KMS-11 (cell line): ENCODE measurements around the gene HOXA9.

Experiments
- H2AFZ ChIP-seq: fragments of 200-600 bp; sonication (generic); 2 replicates; pipeline ENCODE4 v1.6.1; 2016; ENCODE audit warnings: antibody characterized with exemption, mixed run types, low read depth
- H3K27ac ChIP-seq: fragments of 200-600 bp; sonication (generic); 2 replicates; pipeline ENCODE4 v1.6.1; 2016; ENCODE audit warnings: mild to moderate bottlenecking, mixed run types
- H3K27me3 ChIP-seq: fragments of 200-600 bp; sonication (generic); 2 replicates; pipeline ENCODE4 v1.6.1; 2017; ENCODE audit warnings: mild to moderate bottlenecking, low read depth, mixed run types, moderate library complexity; ENCODE audit not compliant: insufficient read depth
- H3K36me3 ChIP-seq: fragments of 200-600 bp; sonication (generic); 2 replicates; pipeline ENCODE4 v1.6.1; 2017; ENCODE audit warnings: mild to moderate bottlenecking, mixed run types; ENCODE audit not compliant: insufficient read depth
- H3K4me1 ChIP-seq: fragments of 200-600 bp; sonication (generic); 2 replicates; pipeline ENCODE4 v1.6.1; 2016; ENCODE audit warnings: mild to moderate bottlenecking, low read depth, mixed run types; ENCODE audit not compliant: poor library complexity, severe bottlenecking
- H3K4me2 ChIP-seq: fragments of 200-600 bp; sonication (generic); 2 replicates; pipeline ENCODE4 v1.7.0; 2016; ENCODE audit warnings: mild to moderate bottlenecking, mixed run types
- H3K4me3 ChIP-seq: fragments of 200-600 bp; sonication (generic); IDR thresholded peaks from 2 replicates; pipeline ENCODE4 v1.6.1; 2017; ENCODE audit warnings: low read depth, low read length, mixed read lengths; ENCODE audit not compliant: insufficient read depth
- H3K79me2 ChIP-seq: fragments of 200-600 bp; sonication (generic); 2 replicates; pipeline ENCODE4 v1.6.1; 2016; ENCODE audit warnings: low read depth, mixed run types; ENCODE audit not compliant: insufficient read depth
- H3K9ac ChIP-seq: fragments of 200-600 bp; sonication (generic); 2 replicates; pipeline ENCODE4 v1.6.1; 2016; ENCODE audit warnings: mild to moderate bottlenecking, mixed run types
- H4K20me1 ChIP-seq: fragments of 200-600 bp; sonication (generic); 2 replicates; pipeline ENCODE4 v1.6.1; 2016; ENCODE audit warnings: mild to moderate bottlenecking, mixed run types; ENCODE audit not compliant: insufficient read depth
- CTCF ChIP-seq: fragments of 200-600 bp; sonication (generic); conservative IDR thresholded peaks from 2 replicates; pipeline ENCODE4 v1.6.1; 2017; ENCODE audit warnings: low read depth, mild to moderate bottlenecking, antibody characterized with exemption, low read length, moderate library complexity, mixed read lengths

HOXA9 gene

DNA sequence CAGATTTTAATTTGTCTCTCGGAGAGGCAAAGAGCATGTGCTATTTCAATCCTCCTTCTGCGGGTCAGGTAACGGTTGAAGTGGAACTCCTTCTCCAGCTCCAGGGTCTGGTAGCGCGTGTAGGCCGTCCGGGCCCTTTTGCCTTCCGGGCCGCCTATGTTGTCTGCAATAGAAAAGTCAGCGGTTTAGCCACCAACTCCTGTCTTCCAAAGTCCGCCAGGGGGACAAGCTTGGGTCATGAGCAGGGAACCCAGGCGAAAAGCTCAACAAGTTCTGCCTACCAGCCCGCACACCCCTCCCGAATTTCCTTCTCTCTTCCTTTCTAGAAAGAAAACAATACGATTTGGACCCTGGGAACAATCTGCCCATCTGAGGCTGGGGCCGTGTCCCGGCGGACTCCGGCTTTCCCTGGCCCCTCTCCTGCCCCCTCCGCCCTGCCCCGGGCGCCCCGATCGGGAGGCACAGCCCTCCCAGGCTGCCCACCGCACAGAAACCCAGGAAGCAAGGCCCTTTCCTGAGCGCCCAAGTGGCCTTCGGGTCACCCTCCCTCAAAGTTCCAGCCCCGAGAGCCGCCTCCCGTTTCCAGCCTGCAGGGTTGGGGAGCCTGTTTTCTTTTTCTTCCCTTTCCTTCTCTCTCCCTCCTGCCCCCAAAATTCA lies 23.3 kb downstream of the HOXA9 start:
- Histone ChIP-seq H3K9ac (no peak overlapping the region), H3K79me2 (no peaks in the 10 kb centered on the region), H3K4me1 (no peaks in the 10 kb centered on the region), H3K27me3 (no peaks in the 10 kb centered on the region), H3K4me3 (no peak overlapping the region), H4K20me1 (no peaks in the 10 kb centered on the region), H3K27ac (no peak overlapping the region), H3K4me2 (peak overlapping the region; percentile 34; the same call in 1 of the 2 replicates), H2AFZ (no peak overlapping the region), H3K36me3 (no peaks in the 10 kb centered on the region)
- TF ChIP-seq CTCF = no peak

DNA sequence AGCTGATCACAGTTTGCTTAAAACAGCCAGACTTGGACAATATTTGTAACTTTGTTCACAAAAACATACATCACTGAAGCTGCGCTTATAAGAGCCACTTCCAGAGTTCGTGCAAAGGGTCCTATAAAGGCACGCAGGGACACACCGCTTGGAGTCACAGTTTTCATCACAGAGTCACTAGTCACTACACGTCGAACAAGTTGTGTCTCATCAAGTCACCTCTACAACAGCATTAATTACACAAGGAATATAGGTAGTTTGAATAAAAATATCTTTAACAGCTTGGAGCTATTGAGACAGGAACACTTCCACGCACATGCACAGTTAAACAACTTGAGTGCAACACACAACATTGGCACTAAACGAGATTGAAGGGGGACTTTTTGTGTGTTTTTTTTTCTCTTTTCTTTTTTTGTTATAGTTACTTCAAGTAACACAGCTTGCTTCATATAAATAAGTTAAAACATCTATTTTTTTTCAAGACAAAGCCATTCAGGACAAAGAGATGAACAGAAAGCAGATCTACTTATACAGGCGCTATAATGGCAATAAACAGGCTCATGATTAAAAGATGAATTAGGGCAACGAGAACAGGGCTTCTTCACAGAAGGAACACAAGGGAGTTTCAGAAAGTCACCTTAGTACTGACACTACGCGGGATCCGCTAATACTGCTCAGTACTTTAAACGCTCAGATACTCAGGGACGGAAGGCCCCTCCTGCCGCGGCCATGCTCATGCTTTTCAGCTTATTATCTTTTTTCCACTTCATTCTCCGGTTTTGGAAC lies 24.0 kb downstream of the HOXA9 start:
- no peak for TF ChIP-seq CTCF
- no peaks in the 10 kb centered on the region for H3K4me1 ChIP-seq
- no peak overlapping the region for H3K9ac ChIP-seq
- H2AFZ ChIP-seq = no peak overlapping the region
- H3K36me3 ChIP-seq = no peaks in the 10 kb centered on the region
- H3K4me3 ChIP-seq = no peak overlapping the region
- H3K79me2 ChIP-seq = no peaks in the 10 kb centered on the region
- no peak overlapping the region for H3K4me2 ChIP-seq
- no peaks in the 10 kb centered on the region for H4K20me1 ChIP-seq
- no peak overlapping the region for H3K27ac ChIP-seq
- H3K27me3 ChIP-seq = no peaks in the 10 kb centered on the region

- Histone ChIP-seq H3K27ac (no peak overlapping the region), H3K4me1 (peaks cover 5% of the 10 kb centered on the region), H4K20me1 (no peaks in the 10 kb centered on the region), H3K4me2 (no peak overlapping the region), H3K9ac (no peak overlapping the region), H3K4me3 (no peak overlapping the region), H2AFZ (no peak overlapping the region), H3K27me3 (no peaks in the 10 kb centered on the region), H3K79me2 (no peaks in the 10 kb centered on the region), H3K36me3 (no peaks in the 10 kb centered on the region)
- TF ChIP-seq CTCF = no peak
Observed at GRCh38 chr7:27140126-27140857, 25.0 kb downstream of the HOXA9 start.

DNA sequence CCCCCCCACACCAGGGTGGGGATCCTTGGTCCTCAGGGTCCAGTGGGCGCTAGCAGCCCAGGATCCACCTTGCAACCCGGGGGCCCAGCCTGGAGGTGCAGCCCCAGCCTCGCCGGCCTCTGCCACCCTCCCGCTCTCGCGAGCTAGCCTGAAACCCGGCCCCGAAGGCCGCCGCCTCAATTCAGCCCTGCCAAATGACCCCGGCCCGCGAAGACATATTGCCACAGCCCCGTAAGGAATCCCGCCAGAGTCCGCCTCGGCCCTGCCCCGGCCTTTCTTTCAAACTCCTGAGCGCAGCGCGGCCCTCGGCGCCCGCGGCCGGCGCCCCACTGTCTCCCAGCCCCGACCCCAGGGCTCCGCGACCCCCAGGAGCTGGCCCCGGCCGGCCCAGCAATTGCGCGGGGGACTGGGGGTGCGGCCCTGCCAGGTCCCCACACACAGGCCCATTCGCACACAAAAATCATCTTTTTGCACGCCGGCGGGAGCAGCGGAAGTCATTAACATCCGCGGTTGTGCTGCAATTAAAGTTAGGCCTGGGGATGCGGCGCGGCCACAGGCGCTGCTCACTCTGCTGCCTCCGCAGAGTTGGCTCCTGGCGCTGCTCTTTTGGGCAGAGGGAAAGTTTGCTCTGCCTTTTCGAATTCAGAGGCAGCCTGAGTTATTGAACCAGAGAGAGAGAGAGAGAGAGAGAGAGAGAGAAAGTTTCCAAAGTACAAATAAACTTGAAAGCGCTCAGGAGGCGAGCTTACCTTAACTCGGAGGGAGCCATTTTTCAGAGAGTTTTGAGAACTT lies 25.8 kb downstream of the HOXA9 start:
- no peaks in the 10 kb centered on the region for H4K20me1 ChIP-seq
- H3K4me3 ChIP-seq = no peak overlapping the region
- no peaks in the 10 kb centered on the region for H3K27me3 ChIP-seq
- H2AFZ ChIP-seq = no peak overlapping the region
- H3K4me2 ChIP-seq = no peak overlapping the region
- peaks cover 12% of the 10 kb centered on the region for H3K4me1 ChIP-seq
- no peak overlapping the region for H3K9ac ChIP-seq
- H3K27ac ChIP-seq = no peak overlapping the region
- H3K36me3 ChIP-seq = no peaks in the 10 kb centered on the region
- TF ChIP-seq CTCF = no peak
- H3K79me2 ChIP-seq = no peaks in the 10 kb centered on the region
